HepG2 (cell line): ENCODE results near the gene RAPGEFL1. TPM values are rescaled to one million over a fixed set of nuclear protein-coding genes. Genes with fewer than 3 reads are reported as not detected.
A peak's percentile ranks its signal among the peaks of the same experiment; 100 is the strongest.

Experiments used
- CEBPB ChIP-seq: IDR thresholded peaks from 2 replicates; pipeline ENCODE4 v1.6.1; 2011; ENCODE audit warnings: low read depth, low read length, improper control_type of control experiment, borderline replicate concordance
- MAFF ChIP-seq: IDR thresholded peaks from 2 replicates; pipeline ENCODE4 v1.6.1; 2011; ENCODE audit warnings: low read depth, low read length, improper control_type of control experiment
- MLXIP ChIP-seq: sonication (generic); formaldehyde crosslinking; IDR thresholded peaks from 2 replicates; pipeline ENCODE4 v1.9.0; 2021; ENCODE audit warnings: missing genetic modification reagents, borderline replicate concordance
- NAIF1 ChIP-seq: sonication (generic); formaldehyde crosslinking; IDR thresholded peaks from 2 replicates; pipeline ENCODE4 v1.5.0; 2020; ENCODE audit warnings: mild to moderate bottlenecking, missing genetic modification reagents, borderline replicate concordance
- NFYC ChIP-seq: IDR thresholded peaks from 2 replicates; pipeline ENCODE4 v1.6.1; 2016; ENCODE audit warnings: missing genetic modification reagents, missing compliant biosample characterization
- PCBP2 ChIP-seq: fragments of 200-400 bp; formaldehyde crosslinking; optimal IDR thresholded peaks from 2 replicates; pipeline ENCODE3; 2018; ENCODE audit warnings: low read length, low read depth; ENCODE audit not compliant: poor library complexity, severe bottlenecking
- TEF ChIP-seq: sonication (generic); formaldehyde crosslinking; IDR thresholded peaks from 2 replicates; pipeline ENCODE4 v1.5.0; 2020; ENCODE audit warnings: missing genetic modification reagents
- ZBTB4 ChIP-seq: sonication (generic); formaldehyde crosslinking; IDR thresholded peaks from 2 replicates; pipeline ENCODE4 v1.4.0; 2020; ENCODE audit warnings: missing genetic modification reagents, mild to moderate bottlenecking, borderline replicate concordance
- ZBTB49 ChIP-seq: sonication (generic); formaldehyde crosslinking; IDR thresholded peaks from 2 replicates; pipeline ENCODE4 v1.4.0; 2020; ENCODE audit warnings: missing genetic modification reagents, borderline replicate concordance
- ZNF207 ChIP-seq: fragments of 450-650 bp; IDR thresholded peaks from 2 replicates; pipeline ENCODE4 v1.6.1; 2016; ENCODE audit warnings: antibody characterized with exemption, borderline replicate concordance
- ZNF264 ChIP-seq: sonication (generic); formaldehyde crosslinking; IDR thresholded peaks from 2 replicates; pipeline ENCODE4 v1.4.0; 2020; ENCODE audit warnings: missing genetic modification reagents
- ZNF687 ChIP-seq: sonication (generic); formaldehyde crosslinking; IDR thresholded peaks from 2 replicates; pipeline ENCODE4 v1.5.1; 2020; ENCODE audit warnings: mild to moderate bottlenecking, missing genetic modification reagents, moderate library complexity
- polyA plus RNA-seq, 8 experiments: library from polyadenylated mRNA; depleted of rRNA in 3 of 8; stranded (reverse) in 7 of 8; unstranded in 1 of 8; fragments of >200 nt; fragmentation: Illumina TruSeq in 4 of 8; extraction: Trizol in 4 of 8; gene quantifications; 2 replicates each; pipeline versions ENCODE4 v1.2.1 to v1.2.3, GENCODE V29; 2011 to 2016; ENCODE audit warnings: low read depth in 4 of 8, missing spikeins in 1 of 8, mixed read lengths in 1 of 8; ENCODE audit not compliant: insufficient read depth in 1 of 8
- total RNA-seq, 5 experiments: library from RNA; depleted of rRNA; stranded (reverse); fragments of >200 nt; fragmentation: Illumina TruSeq; extraction: Trizol; gene quantifications; 2 replicates each; pipeline ENCODE4 v1.2.3, GENCODE V29; 2016; ENCODE audit warnings: low read depth in 1 of 5

RAPGEFL1 gene
- total and polyA plus RNA-seq, 2 of the 13 experiments (the other 11 are each of a cell fraction or from before 2014, with no cell fraction given), result 4.5 to 7.8 TPM

- no peak for TF ChIP-seq ZNF207
- TF ChIP-seq MAFF, result peak; percentile 20; the same call in 1 of the 2 replicates
- TF ChIP-seq PCBP2, result no peak
- no peak for TF ChIP-seq NAIF1 (CRISPR knock-in tag)
- no peak; the same call in 1 of the 2 replicates for TF ChIP-seq ZBTB49
- no peak for TF ChIP-seq MLXIP (CRISPR knock-in tag)
- TF ChIP-seq TEF (CRISPR knock-in tag), result no peak
- no peak for TF ChIP-seq CEBPB
- peak; percentile 11; the same call in 1 of the 2 replicates for TF ChIP-seq NFYC (CRISPR knock-in tag)
- 0 out of 2 replicates have a peak, but pooled peaks have one; percentile 12 for TF ChIP-seq ZNF264 (CRISPR knock-in tag)
- TF ChIP-seq ZNF687, result peak; percentile 91
- 0 out of 2 replicates have a peak, but pooled peaks have one; percentile 30 for TF ChIP-seq ZBTB4
Observed at GRCh38 chr17:40218740-40219593, 41.7 kb downstream of the RAPGEFL1 start, which contains the start of gene WIPF2 (continued).
